ENCODE data around the gene SLC51A. TPM values are rescaled to one million over a fixed set of nuclear protein-coding genes. Genes with fewer than 3 reads are reported as not detected.

Gene SLC51A
- total RNA-seq, 1 donor from 2014 or later: not detected

GRCh38 chr3:196236223-196236622 is 19.9 kb downstream of the SLC51A start:
- H3K4me3 Mint-ChIP-seq (ENCODE audit: unreplicated experiment): no peak overlapping the region
- no peaks in the 10 kb centered on the region for H3K9me3 Mint-ChIP-seq (ENCODE audit: unreplicated experiment)
- no peaks in the 10 kb centered on the region for H3K27me3 Mint-ChIP-seq (ENCODE audit: low read depth, unreplicated experiment)
- Histone ChIP-seq H4K20me1 (ENCODE audit: insufficient read depth, low read length) (peaks cover 10% of the 10 kb centered on the region), H3K4me1 (ENCODE audit: insufficient read depth, low read length) (no peaks in the 10 kb centered on the region), H3K4me2 (ENCODE audit: low read length) (no peak overlapping the region), H3K27me3 (ENCODE audit: insufficient read depth, low read length) (no peaks in the 10 kb centered on the region), H3K27ac (ENCODE audit: low read depth, low read length) (no peak overlapping the region), H3K9me3 (ENCODE audit: insufficient read depth, low read depth, low read length) (no peaks in the 10 kb centered on the region), H2AFZ (ENCODE audit: low read depth, low read length) (no peak overlapping the region), H3K79me2 (ENCODE audit: insufficient read depth, low read length) (no peaks in the 10 kb centered on the region), H3K4me3 (ENCODE audit: insufficient read depth, low read depth, low read length) (no peak overlapping the region), H3K9ac (ENCODE audit: low read length) (no peak overlapping the region), H3K36me3 (ENCODE audit: insufficient read depth, low read length) (peaks cover 20% of the 10 kb centered on the region)
- TF ChIP-seq EZH2 (IDR thresholded peaks at IDR 0.05; ENCODE audit: insufficient read depth, low read length) (no peak), CTCF (IDR thresholded peaks at IDR 0.05; ENCODE audit: insufficient read depth, low read depth, low read length) (no peak)
- FAIRE-seq (no peak), DNase-seq (ENCODE audit: low read depth) (no peak)
- peaks cover 24% of the 10 kb centered on the region for H3K36me3 Mint-ChIP-seq (ENCODE audit: low read depth, unreplicated experiment)
- no peak overlapping the region for H3K27ac Mint-ChIP-seq (ENCODE audit: unreplicated experiment)
- H3K4me1 Mint-ChIP-seq (ENCODE audit: low read depth, unreplicated experiment): peaks cover 11% of the 10 kb centered on the region

GRCh38 chr3:196237203-196237602 is 20.9 kb downstream of the SLC51A start:
- FAIRE-seq (no peak), DNase-seq (ENCODE audit: low read depth) (no peak)
- Histone ChIP-seq H3K4me2 (ENCODE audit: low read length) (no peak overlapping the region), H3K79me2 (ENCODE audit: insufficient read depth, low read length) (no peaks in the 10 kb centered on the region), H2AFZ (ENCODE audit: low read depth, low read length) (no peak overlapping the region), H3K27me3 (ENCODE audit: insufficient read depth, low read length) (no peaks in the 10 kb centered on the region), H4K20me1 (ENCODE audit: insufficient read depth, low read length) (peaks cover 17% of the 10 kb centered on the region), H3K27ac (ENCODE audit: low read depth, low read length) (no peak overlapping the region), H3K9ac (ENCODE audit: low read length) (no peak overlapping the region), H3K9me3 (ENCODE audit: insufficient read depth, low read depth, low read length) (no peaks in the 10 kb centered on the region), H3K4me3 (ENCODE audit: insufficient read depth, low read depth, low read length) (no peak overlapping the region), H3K4me1 (ENCODE audit: insufficient read depth, low read length) (no peaks in the 10 kb centered on the region), H3K36me3 (ENCODE audit: insufficient read depth, low read length) (peaks cover 30% of the 10 kb centered on the region)
- Mint-ChIP-seq H3K4me1 (ENCODE audit: low read depth, unreplicated experiment) (peaks cover 11% of the 10 kb centered on the region), H3K9me3 (ENCODE audit: unreplicated experiment) (no peaks in the 10 kb centered on the region), H3K27ac (ENCODE audit: unreplicated experiment) (no peak overlapping the region), H3K4me3 (ENCODE audit: unreplicated experiment) (no peak overlapping the region), H3K27me3 (ENCODE audit: low read depth, unreplicated experiment) (no peaks in the 10 kb centered on the region), H3K36me3 (ENCODE audit: low read depth, unreplicated experiment) (peaks cover 27% of the 10 kb centered on the region)
- TF ChIP-seq CTCF (IDR thresholded peaks at IDR 0.05; ENCODE audit: insufficient read depth, low read depth, low read length): no peak
- TF ChIP-seq EZH2 (IDR thresholded peaks at IDR 0.05; ENCODE audit: insufficient read depth, low read length): no peak

- Histone ChIP-seq H3K4me2 (ENCODE audit: low read length) (peak overlapping the region; percentile 13), H3K4me1 (ENCODE audit: insufficient read depth, low read length) (no peaks in the 10 kb centered on the region), H4K20me1 (ENCODE audit: insufficient read depth, low read length) (peaks cover 23% of the 10 kb centered on the region), H3K79me2 (ENCODE audit: insufficient read depth, low read length) (no peaks in the 10 kb centered on the region), H3K4me3 (ENCODE audit: insufficient read depth, low read depth, low read length) (no peak overlapping the region), H3K27me3 (ENCODE audit: insufficient read depth, low read length) (no peaks in the 10 kb centered on the region), H3K27ac (ENCODE audit: low read depth, low read length) (peak overlapping the region; percentile 29), H3K36me3 (ENCODE audit: insufficient read depth, low read length) (peaks cover 37% of the 10 kb centered on the region), H3K9ac (ENCODE audit: low read length) (no peak overlapping the region), H2AFZ (ENCODE audit: low read depth, low read length) (no peak overlapping the region), H3K9me3 (ENCODE audit: insufficient read depth, low read depth, low read length) (no peaks in the 10 kb centered on the region)
- no peaks in the 10 kb centered on the region for H3K27me3 Mint-ChIP-seq (ENCODE audit: low read depth, unreplicated experiment)
- DNase-seq (ENCODE audit: low read depth): no peak
- TF ChIP-seq CTCF (IDR thresholded peaks at IDR 0.05; ENCODE audit: insufficient read depth, low read depth, low read length) (no peak), EZH2 (IDR thresholded peaks at IDR 0.05; ENCODE audit: insufficient read depth, low read length) (no peak)
- peaks cover 24% of the 10 kb centered on the region for H3K36me3 Mint-ChIP-seq (ENCODE audit: low read depth, unreplicated experiment)
- H3K4me3 Mint-ChIP-seq (ENCODE audit: unreplicated experiment): no peak overlapping the region
- H3K4me1 Mint-ChIP-seq (ENCODE audit: low read depth, unreplicated experiment): peaks cover 11% of the 10 kb centered on the region
- no peak for FAIRE-seq
- peak overlapping the region; percentile 13 for H3K27ac Mint-ChIP-seq (ENCODE audit: unreplicated experiment)
- H3K9me3 Mint-ChIP-seq (ENCODE audit: unreplicated experiment): no peaks in the 10 kb centered on the region
Observed at GRCh38 chr3:196238612-196239560, 22.6 kb downstream of the SLC51A start.

All from astrocyte (in vitro differentiated cells and primary cell).